ENCODE results near the gene RAB11FIP2.

DNA sequence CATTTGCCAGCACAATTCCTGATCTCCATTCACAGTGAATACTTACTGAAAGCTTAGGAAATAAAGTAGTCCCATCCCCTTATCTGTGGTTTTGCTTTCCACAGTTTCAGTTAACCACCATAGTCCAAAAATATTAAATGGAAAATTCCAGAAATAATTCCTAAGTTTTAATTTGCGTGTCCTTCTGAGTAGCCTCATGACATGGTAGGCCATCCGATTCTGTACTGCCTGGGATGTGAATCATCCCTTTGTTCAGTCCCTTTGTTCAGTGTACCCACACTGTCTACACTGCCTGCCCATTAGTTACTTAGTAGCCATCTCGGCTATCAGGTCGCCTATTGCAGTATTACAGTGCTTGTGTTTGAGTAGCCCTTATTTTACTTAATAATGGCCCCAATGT is 14.2 kb downstream of the RAB11FIP2 start:
- TF ChIP-seq, protein P1, sequence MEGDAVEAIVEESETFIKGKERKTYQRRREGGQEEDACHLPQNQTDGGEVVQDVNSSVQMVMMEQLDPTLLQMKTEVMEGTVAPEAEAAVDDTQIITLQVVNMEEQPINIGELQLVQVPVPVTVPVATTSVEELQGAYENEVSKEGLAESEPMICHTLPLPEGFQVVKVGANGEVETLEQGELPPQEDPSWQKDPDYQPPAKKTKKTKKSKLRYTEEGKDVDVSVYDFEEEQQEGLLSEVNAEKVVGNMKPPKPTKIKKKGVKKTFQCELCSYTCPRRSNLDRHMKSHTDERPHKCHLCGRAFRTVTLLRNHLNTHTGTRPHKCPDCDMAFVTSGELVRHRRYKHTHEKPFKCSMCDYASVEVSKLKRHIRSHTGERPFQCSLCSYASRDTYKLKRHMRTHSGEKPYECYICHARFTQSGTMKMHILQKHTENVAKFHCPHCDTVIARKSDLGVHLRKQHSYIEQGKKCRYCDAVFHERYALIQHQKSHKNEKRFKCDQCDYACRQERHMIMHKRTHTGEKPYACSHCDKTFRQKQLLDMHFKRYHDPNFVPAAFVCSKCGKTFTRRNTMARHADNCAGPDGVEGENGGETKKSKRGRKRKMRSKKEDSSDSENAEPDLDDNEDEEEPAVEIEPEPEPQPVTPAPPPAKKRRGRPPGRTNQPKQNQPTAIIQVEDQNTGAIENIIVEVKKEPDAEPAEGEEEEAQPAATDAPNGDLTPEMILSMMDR (conservative IDR thresholded peaks at IDR 0.05; ENCODE audit: low read length) = no peak
- TF ChIP-seq EZH2phosphoT487 (IDR thresholded peaks at IDR 0.05; ENCODE audit: borderline replicate concordance, low read depth, low read length) = no peak
